ENCODE data around the gene DUS1L.

DNA sequence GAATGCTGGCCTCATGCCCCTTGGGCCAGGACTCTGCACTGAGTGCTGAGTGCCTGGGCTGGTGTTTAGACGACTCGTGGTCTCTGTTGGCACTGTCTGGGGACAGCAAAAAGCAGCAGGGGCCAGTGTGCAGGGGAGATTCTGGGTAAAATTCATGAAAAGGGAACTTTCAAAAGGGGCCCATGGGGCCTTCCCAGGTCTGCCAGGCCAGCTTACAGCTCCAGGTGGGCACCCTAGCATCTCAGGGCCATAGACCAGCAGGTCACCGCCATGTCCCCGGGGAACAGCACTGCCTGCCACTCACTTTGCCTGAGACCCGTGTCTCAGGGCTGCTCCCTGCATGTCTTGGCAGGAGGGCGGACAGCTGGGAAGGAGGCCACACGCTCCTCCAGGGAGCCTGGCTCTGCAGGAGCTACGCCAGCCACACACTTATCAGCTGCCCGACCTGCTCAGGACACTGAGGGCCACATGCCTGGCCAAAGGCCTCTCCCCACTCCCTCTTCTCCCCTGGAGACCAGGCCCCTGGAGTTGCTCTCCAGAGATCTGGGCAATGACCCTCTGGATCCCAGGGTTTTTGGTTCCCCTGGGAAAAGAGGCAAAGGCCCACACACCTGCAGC, 41.2 kb upstream of the DUS1L start:
- TF ChIP-seq CSRNP3 (CRISPR knock-in tag; IDR thresholded peaks at IDR 0.05) = no peak
- TF ChIP-seq ESRRG (CRISPR knock-in tag; IDR thresholded peaks at IDR 0.05) = no peak
- no peak for TF ChIP-seq OSR1 (CRISPR knock-in tag; IDR thresholded peaks at IDR 0.05)
- TF ChIP-seq PATZ1 (CRISPR knock-in tag; IDR thresholded peaks at IDR 0.05; ENCODE audit: borderline replicate concordance) = no peak
